GM12872 (cell line): ENCODE measurements around the gene ARL4D.

Source experiments
- TF ChIP-seq, protein P1 (sequence below): IDR thresholded peaks from 3 replicates; pipeline ENCODE4 v1.5.1; 2011; ENCODE audit warnings: low read depth, mild to moderate bottlenecking, low read length, moderate library complexity; ENCODE audit not compliant: insufficient read depth

ARL4D gene

DNA sequence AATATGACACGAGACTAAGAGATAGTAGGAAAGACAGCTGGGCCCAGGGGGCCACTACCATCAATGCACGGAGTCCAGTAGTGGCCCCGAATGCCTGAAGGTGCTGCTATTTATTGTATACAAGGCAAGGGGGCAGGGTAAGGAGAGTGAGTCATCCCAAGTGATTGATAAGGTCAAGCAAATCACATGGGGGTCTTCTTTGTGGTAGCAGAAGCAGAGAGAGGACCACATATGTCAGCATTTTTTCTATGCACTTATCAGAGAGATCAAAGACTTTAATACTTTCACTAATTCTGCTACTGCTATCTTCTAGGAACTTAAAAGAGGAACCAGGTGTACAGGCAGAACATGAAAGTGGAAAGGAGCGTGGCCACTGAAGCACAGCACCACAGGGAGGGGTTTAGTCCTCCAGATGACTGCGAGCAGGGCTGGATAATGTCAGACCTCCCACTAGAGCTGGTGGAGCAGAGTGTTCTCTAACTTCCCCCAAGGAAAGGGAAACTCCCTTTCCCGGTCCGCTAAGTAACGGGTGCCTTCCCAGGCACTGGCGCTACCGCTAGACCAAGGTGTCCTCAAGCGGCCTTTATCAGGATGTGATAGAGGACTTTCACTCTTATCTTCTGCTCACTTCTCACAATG lies 26.4 kb upstream of the ARL4D start:
- TF ChIP-seq, protein P1, sequence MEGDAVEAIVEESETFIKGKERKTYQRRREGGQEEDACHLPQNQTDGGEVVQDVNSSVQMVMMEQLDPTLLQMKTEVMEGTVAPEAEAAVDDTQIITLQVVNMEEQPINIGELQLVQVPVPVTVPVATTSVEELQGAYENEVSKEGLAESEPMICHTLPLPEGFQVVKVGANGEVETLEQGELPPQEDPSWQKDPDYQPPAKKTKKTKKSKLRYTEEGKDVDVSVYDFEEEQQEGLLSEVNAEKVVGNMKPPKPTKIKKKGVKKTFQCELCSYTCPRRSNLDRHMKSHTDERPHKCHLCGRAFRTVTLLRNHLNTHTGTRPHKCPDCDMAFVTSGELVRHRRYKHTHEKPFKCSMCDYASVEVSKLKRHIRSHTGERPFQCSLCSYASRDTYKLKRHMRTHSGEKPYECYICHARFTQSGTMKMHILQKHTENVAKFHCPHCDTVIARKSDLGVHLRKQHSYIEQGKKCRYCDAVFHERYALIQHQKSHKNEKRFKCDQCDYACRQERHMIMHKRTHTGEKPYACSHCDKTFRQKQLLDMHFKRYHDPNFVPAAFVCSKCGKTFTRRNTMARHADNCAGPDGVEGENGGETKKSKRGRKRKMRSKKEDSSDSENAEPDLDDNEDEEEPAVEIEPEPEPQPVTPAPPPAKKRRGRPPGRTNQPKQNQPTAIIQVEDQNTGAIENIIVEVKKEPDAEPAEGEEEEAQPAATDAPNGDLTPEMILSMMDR: no peak

DNA sequence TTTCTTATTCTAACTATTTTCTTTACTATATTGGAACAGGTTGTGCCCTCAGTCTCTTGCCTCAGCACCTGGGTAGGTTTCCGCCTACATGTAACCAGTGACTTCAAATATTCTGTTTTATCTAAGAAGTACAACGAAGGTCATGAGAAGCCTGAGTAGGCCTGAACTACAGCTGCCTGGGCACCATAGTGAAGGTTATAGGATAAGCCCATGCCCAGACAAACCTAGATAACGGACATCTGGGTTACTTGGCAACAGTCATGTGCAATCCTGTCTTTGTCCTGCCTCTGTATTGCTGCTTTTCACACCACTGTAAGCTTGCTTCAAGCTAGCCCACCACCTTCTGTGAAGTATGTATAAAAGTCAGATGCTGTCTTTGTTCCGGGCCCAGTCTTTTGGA lies 25.4 kb upstream of the ARL4D start:
- TF ChIP-seq, protein P1: no peak

DNA sequence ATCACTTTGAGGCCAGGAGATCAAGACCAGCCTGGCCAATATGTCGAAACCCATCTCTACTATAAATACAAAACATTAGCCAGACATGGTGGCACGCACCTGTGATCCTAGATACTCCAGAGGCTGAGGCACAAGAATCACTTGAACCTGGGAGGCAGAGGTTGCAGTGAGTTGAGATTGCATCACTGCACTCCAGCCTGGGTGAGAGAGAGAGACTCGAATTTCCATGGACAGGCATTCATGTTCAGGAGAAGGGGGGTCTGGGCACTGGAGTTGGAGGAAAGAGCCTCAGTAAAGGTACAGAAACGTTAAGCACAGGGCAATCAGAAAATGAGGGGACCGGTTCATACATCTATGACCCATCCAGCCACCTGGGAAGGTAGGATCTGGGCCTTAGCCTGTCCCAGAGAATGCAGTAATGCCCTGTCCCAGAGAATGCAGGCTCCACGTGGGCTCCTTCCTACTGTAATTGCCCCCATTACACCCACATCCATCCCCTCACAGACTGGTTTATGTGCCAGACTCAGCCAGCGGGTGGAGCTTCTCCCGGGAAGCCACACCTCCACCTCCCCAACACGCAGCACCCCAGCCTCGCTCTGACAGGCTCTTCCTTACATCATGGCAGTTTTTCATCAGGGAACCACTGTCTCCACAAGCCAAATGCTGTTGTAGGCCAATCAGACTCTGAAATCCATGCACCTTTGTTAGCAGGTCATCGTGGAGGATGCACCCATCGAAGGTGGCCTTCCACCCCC lies 21.6 kb upstream of the ARL4D start:
- TF ChIP-seq, protein P1: no peak

DNA sequence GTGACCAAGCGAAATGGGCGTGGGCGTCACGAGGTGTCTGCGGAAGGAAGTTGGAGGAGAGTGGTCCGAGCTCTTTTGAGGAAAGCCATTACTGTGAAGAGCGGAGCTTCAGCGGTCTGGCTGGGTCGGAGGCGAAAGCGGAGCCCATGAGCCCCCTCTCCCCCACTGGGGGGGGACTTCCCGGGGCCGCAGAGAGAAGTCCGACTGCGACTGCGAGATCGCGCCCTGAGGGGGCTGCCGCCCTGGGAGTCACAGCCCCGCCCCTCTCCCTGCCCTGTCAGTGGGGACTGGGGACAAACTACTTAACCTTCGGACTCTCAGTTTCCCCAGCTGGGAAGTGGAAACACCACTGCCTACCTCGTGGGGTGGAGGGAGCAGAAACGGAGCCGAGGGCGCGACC lies 20.0 kb upstream of the ARL4D start:
- TF ChIP-seq, protein P1: no peak

DNA sequence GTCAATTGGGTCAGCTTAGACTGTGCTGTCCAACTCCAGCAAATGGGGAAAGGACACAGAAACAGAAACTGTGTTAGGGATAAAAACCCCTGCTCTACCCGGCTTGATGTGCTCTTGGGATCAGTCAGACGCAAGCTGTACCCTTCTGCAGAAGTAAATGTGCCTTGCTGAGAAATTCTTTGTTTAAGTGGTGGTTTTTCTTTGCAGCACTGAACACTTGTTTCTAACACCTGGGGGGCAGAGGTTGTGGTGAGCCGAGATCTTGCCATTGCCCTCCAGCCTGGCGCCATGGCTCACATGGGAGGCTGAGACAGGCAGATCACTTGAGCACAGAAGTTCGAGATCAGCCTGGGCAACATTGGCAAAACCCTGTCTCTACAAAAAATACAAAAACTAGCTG lies 18.5 kb upstream of the ARL4D start:
- TF ChIP-seq, protein P1: no peak

DNA sequence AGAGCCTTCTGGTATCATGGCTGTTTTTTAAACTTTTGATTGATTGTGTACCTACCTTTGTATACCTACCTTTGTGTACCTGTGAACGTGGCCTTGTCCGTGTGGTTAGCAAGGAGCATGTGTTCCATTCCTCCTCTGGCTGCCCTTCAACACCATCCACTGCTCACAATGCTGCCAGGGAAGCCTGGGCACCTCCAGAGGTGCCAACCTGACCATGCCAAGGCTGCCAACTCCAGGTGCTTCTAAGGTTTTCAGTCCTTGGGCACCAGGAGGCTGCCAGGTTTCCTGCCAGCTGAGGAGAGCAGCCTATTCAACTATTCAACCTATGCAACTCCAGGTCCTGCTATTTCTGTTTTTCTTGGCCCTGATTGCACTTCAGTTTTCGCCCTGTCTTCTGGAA lies 17.6 kb upstream of the ARL4D start:
- TF ChIP-seq, protein P1: no peak

DNA sequence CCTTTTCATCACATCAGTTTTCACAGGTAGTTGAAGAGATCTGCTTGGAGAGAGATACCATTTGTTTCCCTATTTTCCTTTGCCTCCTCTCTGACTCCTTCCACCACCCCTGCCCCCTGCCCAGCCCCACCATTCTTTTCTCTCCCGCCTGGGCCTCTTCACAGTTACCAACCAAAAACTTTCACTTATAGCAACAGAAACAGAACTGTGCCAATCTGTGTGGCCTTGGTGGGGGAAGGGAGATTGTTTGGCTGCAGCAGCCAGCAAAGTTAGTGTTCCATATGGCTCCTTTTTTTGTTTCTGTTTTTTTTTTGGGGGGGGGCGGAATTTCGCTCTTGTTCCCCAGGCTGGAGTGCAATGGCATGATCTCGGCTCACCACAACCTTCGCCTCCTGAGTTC lies 17.2 kb upstream of the ARL4D start:
- TF ChIP-seq, protein P1: no peak
